ENCODE data around the gene MOK.

GRCh38 chr14:102326583-102326982, 21.6 kb upstream of the MOK start:
- TF ChIP-seq CTCF (IDR thresholded peaks at IDR 0.05) (no peak), POLR2A (IDR thresholded peaks at IDR 0.05) (no peak)
